Measurements from ENCODE around the gene ANXA6. TPM values are rescaled to one million over a fixed set of nuclear protein-coding genes. Genes with fewer than 3 reads are reported as not detected.

The ANXA6 gene
- total and polyA plus RNA-seq, 7 donors, result 22.9 to 333 (median 233) TPM

GRCh38 chr5:151055336-151055735 is 102.2 kb downstream of the ANXA6 start:
- Histone ChIP-seq H3K36me3 (peaks cover 7 to 75% (median 20%) of the 10 kb centered on the region in 4 donors), H3K27ac (no peak overlapping the region), H3K4me1 (peaks cover 0 to 28% (median 23%) of the 10 kb centered on the region in 4 donors), H3K4me3 (no peak overlapping the region), H3K9me3 (no peaks in the 10 kb centered on the region), H3K27me3 (no peaks in the 10 kb centered on the region)
- WGBS, 2 donors, result 87% methylated on average over 6 of the region's 6 CpGs
- intact Hi-C loops (cut with DNase I), result loop anchor here (10.0 kb wide), 1 partner anchor 179 kb away; no protein-coding TSS in a partner anchor
- no peak for DNase-seq
- TF ChIP-seq POLR2A (IDR thresholded peaks at IDR 0.05) (no peak), CTCF (IDR thresholded peaks at IDR 0.05) (no peak), POLR2AphosphoS5 (IDR thresholded peaks at IDR 0.05) (no peak)

DNA sequence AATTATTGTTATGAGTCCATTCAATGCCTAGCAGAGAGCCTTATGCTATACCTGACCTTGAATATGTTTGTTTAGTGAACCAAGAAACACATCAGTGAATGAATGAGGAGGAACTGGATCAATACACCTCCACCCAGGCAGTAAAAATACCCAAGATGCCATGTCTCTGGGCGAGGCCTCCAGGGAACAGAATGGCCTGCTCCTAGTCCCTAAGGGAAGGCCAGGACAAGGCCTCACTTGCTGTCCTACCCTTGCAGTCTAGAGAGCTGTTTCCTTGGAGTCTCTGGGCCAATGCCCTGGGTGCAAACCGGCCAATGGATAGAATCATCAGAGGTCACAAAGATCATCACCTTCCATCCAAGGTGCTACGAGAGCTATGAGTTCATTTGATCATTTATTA is 102.9 kb downstream of the ANXA6 start:
- DNase-seq, result no peak
- no peak overlapping the region for H3K27ac ChIP-seq
- TF ChIP-seq EP300 (IDR thresholded peaks at IDR 0.05) (no peak), CTCF (IDR thresholded peaks at IDR 0.05) (no peak), POLR2A (IDR thresholded peaks at IDR 0.05) (no peak), POLR2AphosphoS5 (IDR thresholded peaks at IDR 0.05) (no peak)
- intact Hi-C loops (cut with DNase I), result loop anchor here (10.0 kb wide), 1 partner anchor 180 kb away; no protein-coding TSS in a partner anchor
- H3K4me1 ChIP-seq, result peaks cover 0 to 21% (median 17%) of the 10 kb centered on the region in 4 donors
- peaks cover 7 to 76% (median 25%) of the 10 kb centered on the region in 4 donors for H3K36me3 ChIP-seq
- 58 to 79% methylated on average over 3 of the region's 3 CpGs for WGBS, 2 donors
- no peaks in the 10 kb centered on the region for H3K27me3 ChIP-seq
- H3K4me3 ChIP-seq, result no peak overlapping the region
- no peaks in the 10 kb centered on the region for H3K9me3 ChIP-seq

DNA sequence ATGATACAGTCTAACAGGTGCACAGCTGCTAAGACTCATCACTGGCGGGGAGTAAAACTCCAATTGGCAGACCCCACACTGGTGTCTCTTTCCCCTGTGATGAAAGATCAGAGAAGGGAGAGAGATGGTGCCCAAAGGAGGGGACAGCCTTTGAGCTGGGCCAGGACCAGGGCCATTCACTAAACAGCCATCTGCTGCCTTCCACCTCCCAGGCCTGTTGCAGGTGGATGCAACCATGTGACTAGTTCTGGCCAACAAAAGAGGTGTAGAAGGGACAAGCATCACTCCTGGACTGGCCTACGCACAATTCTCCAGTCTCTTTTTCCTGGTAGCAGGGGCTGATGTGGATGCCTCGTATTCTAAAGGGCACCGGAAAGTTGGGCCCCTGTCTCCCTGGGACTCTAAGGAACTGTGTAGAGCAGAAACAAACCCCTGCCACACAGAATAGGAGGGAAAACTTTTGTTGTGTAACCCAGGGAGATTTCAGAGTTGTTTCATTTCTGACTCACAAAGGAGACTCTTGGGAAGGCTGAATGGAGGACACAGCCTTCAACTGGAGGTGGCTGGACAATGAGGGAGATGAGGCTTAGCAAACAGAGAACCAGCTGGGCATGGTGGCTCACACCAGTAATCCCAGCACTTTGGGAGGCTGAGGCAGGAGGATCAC is 103.7 kb downstream of the ANXA6 start:
- WGBS, 2 donors, result 91 to 95% methylated on average over 4 of the region's 4 CpGs
- no peaks in the 10 kb centered on the region for H3K9me3 ChIP-seq
- peaks cover 12 to 79% (median 32%) of the 10 kb centered on the region in 4 donors for H3K36me3 ChIP-seq
- no peak overlapping the region for H3K4me3 ChIP-seq
- intact Hi-C loops (cut with DNase I), result loop anchor here (10.0 kb wide), 1 partner anchor 181 kb away; no protein-coding TSS in a partner anchor
- H3K27ac ChIP-seq, result no peak overlapping the region
- peaks cover 0 to 15% (median 10%) of the 10 kb centered on the region in 4 donors for H3K4me1 ChIP-seq
- no peaks in the 10 kb centered on the region for H3K27me3 ChIP-seq
- no peak for DNase-seq
- no peak for TF ChIP-seq CTCF (IDR thresholded peaks at IDR 0.05)

DNA sequence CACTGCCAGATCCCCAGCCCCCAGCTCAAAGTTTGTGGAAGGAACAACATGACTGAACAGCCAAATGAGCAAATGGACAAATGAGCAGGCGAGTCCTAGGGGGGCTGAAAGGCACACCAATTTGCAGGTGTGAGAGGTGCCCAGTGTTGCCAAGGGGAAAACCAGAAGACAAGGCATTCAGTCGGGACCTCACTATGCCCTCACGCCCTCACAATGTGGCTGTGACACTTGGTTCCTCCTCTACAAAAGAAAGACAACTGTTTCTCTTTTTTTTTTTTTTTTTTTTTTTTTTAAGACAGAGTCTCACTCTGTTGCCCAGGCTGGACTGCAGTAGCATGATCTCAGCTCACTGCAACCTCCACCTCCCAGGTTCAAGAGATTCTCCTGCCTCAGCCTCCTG is 104.7 kb downstream of the ANXA6 start:
- Histone ChIP-seq H3K4me1 (peaks cover 0 to 8% (median 6%) of the 10 kb centered on the region in 4 donors), H3K27me3 (no peaks in the 10 kb centered on the region), H3K36me3 (peaks cover 12 to 79% (median 37%) of the 10 kb centered on the region in 4 donors), H3K9me3 (no peaks in the 10 kb centered on the region), H3K4me3 (no peak overlapping the region), H3K27ac (no peak overlapping the region)
- intact Hi-C loops (cut with DNase I), result loop anchor here (10.0 kb wide), 1 partner anchor 182 kb away; no protein-coding TSS in a partner anchor
- no peak for DNase-seq
- WGBS, 2 donors, result 78 to 82% methylated on average over 3 of the region's 3 CpGs
- TF ChIP-seq POLR2A (IDR thresholded peaks at IDR 0.05), result no peak

- no peaks in the 10 kb centered on the region for H3K9me3 ChIP-seq
- peaks cover 0 to 8% (median 6%) of the 10 kb centered on the region in 4 donors for H3K4me1 ChIP-seq
- no peak for DNase-seq
- TF ChIP-seq POLR2A (IDR thresholded peaks at IDR 0.05), result no peak
- peak in 1 of 4 experiments; percentile 17 for TF ChIP-seq CTCF (IDR thresholded peaks at IDR 0.05)
- TF ChIP-seq EP300 (IDR thresholded peaks at IDR 0.05), result no peak
- TF ChIP-seq POLR2AphosphoS5 (IDR thresholded peaks at IDR 0.05), result no peak
- peaks cover 12 to 83% (median 35%) of the 10 kb centered on the region in 4 donors for H3K36me3 ChIP-seq
- H3K27me3 ChIP-seq, result no peaks in the 10 kb centered on the region
- WGBS, 2 donors, result 87 to 88% methylated on average over 10 of the region's 10 CpGs
- H3K4me3 ChIP-seq, result no peak overlapping the region
- H3K27ac ChIP-seq, result peak overlapping the region in 2 of 4 donors; percentile 9 to 42
- intact Hi-C loops (cut with DNase I), result loop anchor here (1.0 to 10.0 kb wide), 3 partner anchors 63 to 183 kb away; no protein-coding TSS in a partner anchor
Observed at GRCh38 chr5:151051931-151052608, 105.5 kb downstream of the ANXA6 start.
